ENCODE results near the gene PDAP1. TPM values are rescaled to one million over a fixed set of nuclear protein-coding genes. Genes with fewer than 3 reads are reported as not detected.

PDAP1 gene
- total and polyA plus RNA-seq, 2 donors from 2014 or later, result 84.7 to 119 TPM

DNA sequence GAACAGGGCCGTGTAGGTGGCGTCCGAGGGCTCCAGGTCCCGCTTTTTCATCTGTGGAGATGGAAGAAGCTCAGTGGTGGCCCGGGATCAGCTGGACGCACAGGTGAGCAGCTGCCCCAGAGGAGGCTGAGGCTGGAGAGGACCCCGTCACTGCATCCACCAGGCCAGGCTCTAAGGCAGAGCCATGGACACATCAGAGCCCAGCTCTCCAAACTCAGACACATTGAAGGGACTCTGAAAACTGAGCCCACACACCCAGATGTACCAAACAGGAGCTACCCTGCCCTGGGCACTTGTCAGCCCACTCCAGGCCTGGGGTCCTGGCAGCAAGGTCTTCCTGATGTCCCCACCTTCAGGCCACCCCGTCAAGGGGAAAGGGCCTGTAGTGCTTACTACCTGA, 21.4 kb upstream of the PDAP1 start:
- intact Hi-C loops (cut with DNase I), result no loop called here
- no peaks in the 10 kb centered on the region for H3K27me3 ChIP-seq (ENCODE audit: control insufficient read depth, insufficient read depth, low read length)
- H3K9me3 ChIP-seq (ENCODE audit: control insufficient read depth in 2 of 3, insufficient read depth in 1 of 3, low read length in 3 of 3), result no peaks in the 10 kb centered on the region
- TF ChIP-seq, protein P1, sequence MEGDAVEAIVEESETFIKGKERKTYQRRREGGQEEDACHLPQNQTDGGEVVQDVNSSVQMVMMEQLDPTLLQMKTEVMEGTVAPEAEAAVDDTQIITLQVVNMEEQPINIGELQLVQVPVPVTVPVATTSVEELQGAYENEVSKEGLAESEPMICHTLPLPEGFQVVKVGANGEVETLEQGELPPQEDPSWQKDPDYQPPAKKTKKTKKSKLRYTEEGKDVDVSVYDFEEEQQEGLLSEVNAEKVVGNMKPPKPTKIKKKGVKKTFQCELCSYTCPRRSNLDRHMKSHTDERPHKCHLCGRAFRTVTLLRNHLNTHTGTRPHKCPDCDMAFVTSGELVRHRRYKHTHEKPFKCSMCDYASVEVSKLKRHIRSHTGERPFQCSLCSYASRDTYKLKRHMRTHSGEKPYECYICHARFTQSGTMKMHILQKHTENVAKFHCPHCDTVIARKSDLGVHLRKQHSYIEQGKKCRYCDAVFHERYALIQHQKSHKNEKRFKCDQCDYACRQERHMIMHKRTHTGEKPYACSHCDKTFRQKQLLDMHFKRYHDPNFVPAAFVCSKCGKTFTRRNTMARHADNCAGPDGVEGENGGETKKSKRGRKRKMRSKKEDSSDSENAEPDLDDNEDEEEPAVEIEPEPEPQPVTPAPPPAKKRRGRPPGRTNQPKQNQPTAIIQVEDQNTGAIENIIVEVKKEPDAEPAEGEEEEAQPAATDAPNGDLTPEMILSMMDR (IDR thresholded peaks at IDR 0.05; ENCODE audit: borderline replicate concordance, extremely low read depth, insufficient read depth), result no peak
- no peak for FAIRE-seq
- H3K36me3 ChIP-seq (ENCODE audit: control insufficient read depth in 2 of 3, insufficient read depth in 3 of 3, low read length in 3 of 3), result peaks cover 0 to 15% (median 12%) of the 10 kb centered on the region in 3 donors
- H3K9ac ChIP-seq (ENCODE audit: low read length in 3 of 3), result no peak overlapping the region
- no peak for DNase-seq
- H3K27ac ChIP-seq (ENCODE audit: low read depth in 2 of 2, low read length in 2 of 2), result no peak overlapping the region
- H3K4me3 ChIP-seq (ENCODE audit: low read length in 3 of 3), result no peak overlapping the region
- no peaks in the 10 kb centered on the region for H3K4me1 ChIP-seq (ENCODE audit: control insufficient read depth in 2 of 3, insufficient read depth in 2 of 3, low read depth in 1 of 3, low read length in 3 of 3)

GRCh38 chr7:99428972-99429566, 20.7 kb upstream of the PDAP1 start:
- TF ChIP-seq, protein P1 (IDR thresholded peaks at IDR 0.05; ENCODE audit: borderline replicate concordance, extremely low read depth, insufficient read depth), result no peak
- intact Hi-C loops (cut with DNase I), result no loop called here
- no peak overlapping the region for H3K4me3 ChIP-seq (ENCODE audit: low read length in 3 of 3)
- H3K36me3 ChIP-seq (ENCODE audit: control insufficient read depth in 2 of 3, insufficient read depth in 3 of 3, low read length in 3 of 3), result peaks cover 0 to 13% (median 10%) of the 10 kb centered on the region in 3 donors
- H3K27ac ChIP-seq (ENCODE audit: low read depth in 2 of 2, low read length in 2 of 2), result no peak overlapping the region
- DNase-seq (no peak), FAIRE-seq (no peak)
- H3K9me3 ChIP-seq (ENCODE audit: control insufficient read depth in 2 of 3, insufficient read depth in 1 of 3, low read length in 3 of 3), result no peaks in the 10 kb centered on the region
- H3K27me3 ChIP-seq (ENCODE audit: control insufficient read depth, insufficient read depth, low read length), result no peaks in the 10 kb centered on the region
- no peak overlapping the region for H3K9ac ChIP-seq (ENCODE audit: low read length in 3 of 3)
- H3K4me1 ChIP-seq (ENCODE audit: control insufficient read depth in 2 of 3, insufficient read depth in 2 of 3, low read depth in 1 of 3, low read length in 3 of 3), result no peaks in the 10 kb centered on the region

GRCh38 chr7:99424932-99425730, 16.7 kb upstream of the PDAP1 start:
- intact Hi-C loops (cut with DNase I), result no loop called here
- Histone ChIP-seq H3K4me3 (ENCODE audit: low read length in 3 of 3) (no peak overlapping the region), H3K27ac (ENCODE audit: low read depth in 2 of 2, low read length in 2 of 2) (no peak overlapping the region), H3K9me3 (ENCODE audit: control insufficient read depth in 2 of 3, insufficient read depth in 1 of 3, low read length in 3 of 3) (no peaks in the 10 kb centered on the region), H3K36me3 (ENCODE audit: control insufficient read depth in 2 of 3, insufficient read depth in 3 of 3, low read length in 3 of 3) (peaks cover 0 to 19% (median 13%) of the 10 kb centered on the region in 3 donors), H3K4me1 (ENCODE audit: control insufficient read depth in 2 of 3, insufficient read depth in 2 of 3, low read depth in 1 of 3, low read length in 3 of 3) (no peaks in the 10 kb centered on the region), H3K27me3 (ENCODE audit: control insufficient read depth, insufficient read depth, low read length) (no peaks in the 10 kb centered on the region), H3K9ac (ENCODE audit: low read length in 3 of 3) (no peak overlapping the region)
- FAIRE-seq (no peak), DNase-seq (no peak)
- TF ChIP-seq, protein P1 (IDR thresholded peaks at IDR 0.05; ENCODE audit: borderline replicate concordance, extremely low read depth, insufficient read depth), result no peak

Measured in kidney (tissue), 14 donors.